Measurements from ENCODE around the gene ASGR1.
"Not testable (repeated sequence)": the region's sequence is repeated elsewhere in the genome, so short reads cannot be mapped to it uniquely, and the experiment has no call there.

The ASGR1 gene

DNA sequence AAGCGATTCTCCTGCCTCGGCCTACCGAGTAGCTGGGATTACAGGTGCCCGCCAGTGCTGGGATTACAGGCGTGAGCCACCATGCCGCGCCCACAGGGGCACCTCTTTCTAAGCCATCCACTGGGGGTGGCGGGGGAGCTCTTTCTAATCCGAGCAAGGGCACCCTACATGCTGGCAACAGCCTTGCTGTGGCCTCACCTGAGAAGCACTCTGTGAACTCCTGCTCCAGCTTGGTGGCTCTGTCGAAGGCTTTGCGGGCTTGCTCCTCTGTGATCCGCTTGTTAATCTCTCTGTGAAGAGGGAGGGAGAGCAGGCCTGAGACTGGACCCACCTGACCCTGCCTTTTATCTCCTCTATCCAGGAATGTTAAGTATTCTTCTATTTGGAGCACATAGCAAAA lies 11.9 kb upstream of the ASGR1 start:
- no peak for DNase-seq (ENCODE audit: low spot score)

DNA sequence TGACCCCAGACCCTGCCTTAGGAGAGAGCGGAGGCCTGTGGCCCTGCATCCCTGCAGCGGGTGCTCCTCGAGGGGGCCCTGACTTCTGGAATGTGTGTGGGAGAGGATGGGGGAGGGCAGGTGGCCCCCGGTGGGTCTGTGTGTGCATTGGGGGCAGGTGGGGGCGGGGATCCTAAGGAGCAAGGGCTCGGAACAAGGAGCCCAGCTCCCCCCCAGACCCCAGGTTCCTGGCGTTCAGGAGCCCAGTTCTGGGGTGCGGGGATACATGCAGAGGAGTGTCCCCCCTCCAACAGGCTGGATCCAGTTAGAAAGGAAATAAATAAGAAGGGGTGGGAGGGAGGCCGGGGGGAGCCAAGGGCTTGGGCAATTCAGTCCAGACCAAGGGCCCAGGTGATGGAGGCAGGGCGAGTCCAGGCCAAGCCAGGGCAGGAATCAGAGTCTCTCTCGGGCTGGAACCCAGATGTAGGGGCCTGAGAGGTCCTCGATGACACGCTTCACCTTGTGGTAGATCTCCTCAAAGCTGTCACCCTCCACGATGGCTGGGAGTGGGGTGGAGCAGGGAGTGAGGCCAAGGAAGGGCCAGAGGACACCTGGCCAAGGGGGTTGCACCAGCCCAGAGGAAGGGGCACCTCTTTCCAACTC lies 11.2 kb upstream of the ASGR1 start:
- no peak for DNase-seq (ENCODE audit: low spot score)

DNA sequence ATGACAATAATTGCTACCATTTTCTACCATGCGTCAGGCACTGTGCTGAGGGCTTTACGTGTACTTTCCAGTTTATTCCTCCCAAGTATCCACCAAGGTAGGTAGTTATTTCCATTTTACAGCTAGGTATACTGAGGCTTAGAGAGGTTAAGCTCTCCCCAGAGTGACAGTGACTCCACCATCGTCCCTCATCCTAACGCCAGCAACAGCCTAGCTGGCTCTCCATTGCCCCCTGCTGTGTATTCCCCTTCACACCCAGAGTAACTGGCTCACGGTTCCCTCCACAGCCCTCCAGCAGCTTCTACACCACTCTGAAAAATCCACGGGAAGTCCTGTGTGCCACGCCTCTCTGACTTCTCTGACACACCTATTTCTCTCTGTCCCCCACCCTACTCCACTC lies 7.1 kb upstream of the ASGR1 start:
- DNase-seq (ENCODE audit: low spot score), result peak; percentile 9

DNA sequence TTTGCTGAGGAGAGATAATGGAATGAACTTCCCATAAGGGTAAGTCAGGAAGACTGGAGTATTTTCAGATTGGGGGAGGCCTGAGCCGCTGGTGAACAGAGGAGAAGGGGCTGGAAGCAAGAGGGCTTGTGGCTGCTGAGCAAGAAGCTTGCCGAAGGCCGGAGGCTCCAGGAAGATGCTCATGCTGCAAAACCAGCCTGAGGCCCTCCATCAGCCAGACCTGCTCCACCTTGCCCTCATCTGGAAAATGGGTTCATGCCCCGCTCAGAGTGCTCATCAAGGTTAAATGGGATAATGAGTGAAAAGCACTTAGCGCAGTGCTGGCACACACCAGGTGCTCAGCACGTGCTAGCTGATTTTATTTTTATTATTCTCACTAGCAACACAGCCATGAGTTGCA lies 5.5 kb upstream of the ASGR1 start:
- DNase-seq (ENCODE audit: low spot score), result no peak

DNA sequence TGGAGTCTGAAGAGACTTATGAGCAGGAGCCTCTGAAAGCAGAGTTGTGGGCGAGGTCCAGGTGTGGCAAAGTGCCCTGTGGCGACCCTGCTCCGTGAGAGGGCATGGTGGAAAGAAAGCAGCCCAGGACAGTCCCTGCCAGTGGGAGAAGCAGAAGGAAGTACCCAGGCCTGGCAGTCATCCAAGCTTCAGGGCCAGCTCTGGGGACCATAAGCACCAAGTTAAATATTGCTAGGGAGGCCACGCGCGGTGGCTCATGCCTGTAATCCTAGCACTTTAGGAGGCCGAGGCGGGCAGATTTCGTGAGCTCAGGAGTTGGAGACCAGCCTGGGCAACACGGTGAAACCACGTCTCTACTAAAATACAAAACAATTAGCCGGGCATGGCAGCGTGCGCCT lies 4.9 kb upstream of the ASGR1 start:
- DNase-seq (ENCODE audit: low spot score), result no peak

DNA sequence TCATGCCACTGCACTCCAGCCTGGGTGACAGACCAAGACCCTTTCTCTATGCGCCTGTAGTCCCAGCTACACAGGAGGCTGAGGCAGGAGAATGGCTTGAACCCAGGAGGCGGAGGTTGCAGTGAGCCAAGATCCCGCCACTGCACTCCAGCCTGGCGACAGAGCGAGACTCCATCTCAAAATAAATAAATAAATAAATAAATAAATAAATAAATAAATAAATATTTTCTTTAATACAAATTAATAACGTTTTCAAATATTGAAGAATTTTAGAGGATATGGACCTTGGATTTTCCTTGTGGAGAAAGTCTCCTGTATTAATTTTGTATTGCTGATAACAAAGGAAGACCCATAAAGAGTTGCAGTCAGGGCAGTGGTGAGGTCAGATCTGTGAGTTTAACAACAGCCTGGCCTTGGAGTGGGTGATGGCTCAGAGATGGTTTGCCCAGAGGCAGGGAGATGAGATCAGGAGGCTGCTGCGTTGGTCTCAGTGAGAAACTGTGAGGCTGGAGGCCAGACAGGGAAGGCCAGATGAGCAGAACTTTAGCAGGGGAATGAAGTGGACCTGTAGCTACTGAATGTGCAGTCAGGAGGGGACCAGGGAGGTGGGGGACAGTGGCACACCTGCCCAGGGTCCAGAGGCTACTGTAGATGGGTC lies 4.4 kb upstream of the ASGR1 start:
- no peak for DNase-seq (ENCODE audit: low spot score)

DNA sequence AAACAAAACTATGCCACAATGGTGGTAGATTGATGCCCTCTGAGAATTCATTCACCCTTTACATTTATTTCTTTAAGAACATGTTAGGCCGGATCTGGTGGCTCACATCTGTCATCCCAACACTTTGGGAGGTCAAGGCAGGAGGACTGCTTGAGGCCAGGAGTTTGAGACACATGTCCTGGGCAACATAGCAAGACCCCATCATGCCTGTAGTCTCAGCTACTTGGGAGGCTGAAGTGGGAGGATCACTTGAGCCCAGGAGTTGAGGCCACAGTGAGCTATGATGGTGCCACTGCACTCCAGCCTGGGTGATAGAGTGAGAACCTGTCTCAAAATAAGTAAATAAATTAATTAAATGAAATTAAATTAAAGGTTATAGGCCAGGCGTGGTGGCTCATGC lies 2.9 kb upstream of the ASGR1 start:
- not testable (repeated sequence) for DNase-seq (ENCODE audit: low spot score)

DNA sequence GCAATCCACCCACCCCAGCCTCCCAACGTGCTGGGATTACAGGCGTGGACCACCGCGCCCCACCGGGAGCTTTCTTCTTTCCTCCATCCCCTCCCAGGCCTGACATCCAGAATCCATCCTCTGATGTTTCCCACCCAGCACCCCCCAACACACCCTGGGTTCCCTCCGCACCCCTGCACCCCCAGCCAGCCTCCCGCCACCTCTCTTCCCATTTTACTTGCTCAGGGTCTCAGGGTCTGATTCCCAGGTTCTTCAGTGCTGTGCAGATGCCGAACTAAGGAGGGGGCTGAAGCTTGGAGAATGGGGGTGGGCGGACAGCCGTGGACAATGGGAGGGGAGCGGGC lies 225 bp downstream of the ASGR1 start:
- no peak for DNase-seq (ENCODE audit: low spot score)

DNA sequence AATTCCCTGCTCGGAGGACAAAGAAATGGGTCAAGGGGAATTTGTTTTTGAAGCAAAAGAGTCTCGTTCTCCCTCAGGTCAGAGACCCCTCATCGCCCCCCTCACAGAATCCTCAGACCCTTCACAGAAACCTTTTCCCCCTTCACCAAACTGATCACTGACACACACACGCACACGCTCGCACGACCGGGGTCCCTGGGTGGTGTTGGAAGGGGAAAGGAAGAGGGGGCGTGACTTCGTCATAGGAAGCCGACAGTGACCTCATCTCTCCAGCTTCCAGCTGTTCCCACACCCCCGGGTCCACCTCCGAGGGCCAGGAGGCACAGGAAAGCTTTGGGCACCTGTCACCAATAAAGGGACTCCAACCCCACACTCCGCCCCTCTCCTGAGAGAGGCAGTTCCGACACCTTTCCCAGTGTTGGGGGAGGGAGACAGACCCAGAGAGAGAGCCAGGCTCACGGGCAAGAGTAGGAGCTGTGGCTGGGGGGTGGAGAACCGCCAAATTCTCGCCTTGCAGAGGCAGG lies 1.2 kb downstream of the ASGR1 start:
- no peak for DNase-seq (ENCODE audit: low spot score)

DNA sequence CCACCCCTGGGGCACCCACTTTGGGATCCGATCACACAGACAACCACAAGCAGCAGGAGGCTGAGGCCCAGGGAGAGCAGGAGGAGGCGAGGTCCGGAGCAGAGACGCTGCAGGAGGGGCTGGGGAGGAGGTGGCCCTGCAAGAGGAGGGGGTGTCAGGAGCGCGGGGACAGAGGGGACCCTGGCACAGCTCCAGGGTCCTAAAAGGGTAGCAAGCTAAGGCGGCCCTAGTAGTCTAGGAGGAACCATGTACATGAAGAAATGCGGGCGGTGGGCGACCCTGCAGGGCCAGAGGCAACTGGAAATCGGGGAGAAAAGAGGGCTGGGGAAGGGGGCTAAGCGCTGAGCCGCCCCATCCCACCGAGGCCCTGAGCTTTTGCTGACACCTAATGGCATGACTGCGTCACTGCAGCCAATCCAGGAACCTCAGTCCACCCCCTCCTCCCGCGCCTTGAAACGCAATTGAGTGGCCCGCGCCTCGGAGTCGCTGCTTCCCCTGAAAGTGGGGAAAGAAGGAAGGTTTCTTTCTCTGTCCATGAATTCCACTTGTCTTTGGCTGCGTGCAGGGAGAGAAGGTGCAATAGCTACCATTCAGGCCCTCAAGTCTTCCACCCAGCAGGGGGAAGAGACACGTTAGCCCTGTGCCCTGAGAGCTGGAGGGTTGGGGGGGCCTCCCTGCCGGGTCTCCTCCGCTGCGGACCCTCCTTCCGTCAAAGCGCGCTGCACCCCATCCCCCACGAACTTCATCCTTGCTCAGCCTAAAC lies 1.8 kb downstream of the ASGR1 start:
- peak; percentile 62 for DNase-seq (ENCODE audit: low spot score)

DNA sequence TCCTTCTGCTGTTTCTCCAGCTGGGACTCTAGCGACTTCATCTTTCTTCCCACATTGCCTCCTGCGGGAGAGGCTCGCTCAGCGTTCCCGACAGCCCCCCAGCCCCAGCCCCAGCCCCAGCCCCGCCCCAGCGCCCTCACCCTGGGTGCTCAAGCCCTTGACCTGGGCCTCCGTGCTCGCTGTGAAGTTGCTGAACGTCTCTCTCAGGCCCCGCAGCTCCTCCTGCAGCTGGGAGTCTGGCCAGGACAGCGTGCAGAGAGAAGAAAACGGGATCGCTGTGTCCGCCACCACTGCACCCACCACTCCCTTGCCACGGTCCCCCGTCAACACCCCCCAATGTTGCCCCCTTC lies 2.4 kb downstream of the ASGR1 start:
- DNase-seq (ENCODE audit: low spot score), result no peak

DNA sequence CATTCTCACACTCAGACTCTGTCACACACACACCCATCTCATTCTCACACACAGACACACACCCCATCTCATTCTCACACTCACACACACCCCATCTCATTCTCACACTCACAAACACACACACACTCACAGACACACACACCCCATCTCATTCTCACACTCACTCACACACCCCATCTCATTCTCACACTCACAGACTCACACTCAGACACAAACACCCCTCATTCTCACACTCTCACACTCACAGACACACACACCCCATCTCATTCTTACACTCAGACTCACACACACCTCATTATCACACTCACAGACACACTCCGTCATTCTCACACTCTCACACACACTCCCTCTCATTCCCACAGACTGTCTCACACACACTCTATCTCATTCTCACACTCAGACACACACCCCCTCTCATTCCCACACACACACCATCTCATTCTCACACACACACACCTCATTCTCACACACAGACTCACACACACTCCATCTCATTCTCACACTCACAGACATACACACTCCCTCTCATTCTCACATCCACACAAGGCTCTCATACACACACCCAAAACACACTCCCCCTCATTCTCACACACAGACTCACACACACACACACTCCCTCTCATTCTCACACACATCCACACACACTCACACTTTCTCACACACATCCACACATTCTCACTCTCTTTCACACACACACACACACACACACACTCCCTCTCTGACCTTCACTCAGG lies 2.9 kb downstream of the ASGR1 start:
- DNase-seq (ENCODE audit: low spot score), result no peak

DNA sequence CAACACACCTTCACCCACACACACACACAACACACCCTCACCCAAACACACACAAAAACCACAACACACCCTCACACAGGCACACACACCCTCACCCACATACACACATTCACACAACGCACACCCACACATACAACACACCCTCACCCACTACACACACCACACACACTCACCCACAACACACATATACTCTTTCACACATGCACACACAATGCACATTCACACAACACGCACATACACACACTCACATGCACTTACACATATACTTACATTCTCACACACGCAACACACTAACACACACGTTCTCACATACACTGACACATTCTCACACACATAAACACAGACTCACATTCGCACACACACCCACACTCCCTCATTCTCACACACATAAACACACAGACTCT lies 3.8 kb downstream of the ASGR1 start:
- DNase-seq (ENCODE audit: low spot score), result no peak

DNA sequence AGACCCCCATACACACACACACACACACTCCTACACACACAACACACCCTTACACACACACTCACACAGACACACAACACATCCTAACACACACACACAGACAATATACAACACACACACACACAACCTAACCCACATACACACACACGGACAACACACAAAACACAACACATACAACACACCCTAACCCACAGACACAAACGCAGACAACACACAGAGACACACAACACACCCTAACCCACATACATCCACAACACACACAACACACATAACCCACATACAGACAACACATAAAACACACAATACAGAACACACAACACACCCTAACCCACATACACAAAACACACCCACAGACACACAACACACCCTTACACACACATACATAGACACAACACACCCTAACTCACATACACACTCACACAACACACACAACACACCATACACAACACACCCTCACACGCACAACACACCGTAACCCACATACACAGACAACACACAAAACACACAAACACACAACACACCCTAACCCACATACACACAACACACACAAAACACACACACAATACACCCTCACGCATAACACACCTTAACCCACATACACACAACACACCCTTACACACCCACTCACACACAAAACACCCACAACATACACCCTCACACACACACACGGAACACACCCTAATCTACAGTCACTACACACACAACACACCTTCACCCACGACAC lies 4.4 kb downstream of the ASGR1 start:
- DNase-seq (ENCODE audit: low spot score), result no peak

DNA sequence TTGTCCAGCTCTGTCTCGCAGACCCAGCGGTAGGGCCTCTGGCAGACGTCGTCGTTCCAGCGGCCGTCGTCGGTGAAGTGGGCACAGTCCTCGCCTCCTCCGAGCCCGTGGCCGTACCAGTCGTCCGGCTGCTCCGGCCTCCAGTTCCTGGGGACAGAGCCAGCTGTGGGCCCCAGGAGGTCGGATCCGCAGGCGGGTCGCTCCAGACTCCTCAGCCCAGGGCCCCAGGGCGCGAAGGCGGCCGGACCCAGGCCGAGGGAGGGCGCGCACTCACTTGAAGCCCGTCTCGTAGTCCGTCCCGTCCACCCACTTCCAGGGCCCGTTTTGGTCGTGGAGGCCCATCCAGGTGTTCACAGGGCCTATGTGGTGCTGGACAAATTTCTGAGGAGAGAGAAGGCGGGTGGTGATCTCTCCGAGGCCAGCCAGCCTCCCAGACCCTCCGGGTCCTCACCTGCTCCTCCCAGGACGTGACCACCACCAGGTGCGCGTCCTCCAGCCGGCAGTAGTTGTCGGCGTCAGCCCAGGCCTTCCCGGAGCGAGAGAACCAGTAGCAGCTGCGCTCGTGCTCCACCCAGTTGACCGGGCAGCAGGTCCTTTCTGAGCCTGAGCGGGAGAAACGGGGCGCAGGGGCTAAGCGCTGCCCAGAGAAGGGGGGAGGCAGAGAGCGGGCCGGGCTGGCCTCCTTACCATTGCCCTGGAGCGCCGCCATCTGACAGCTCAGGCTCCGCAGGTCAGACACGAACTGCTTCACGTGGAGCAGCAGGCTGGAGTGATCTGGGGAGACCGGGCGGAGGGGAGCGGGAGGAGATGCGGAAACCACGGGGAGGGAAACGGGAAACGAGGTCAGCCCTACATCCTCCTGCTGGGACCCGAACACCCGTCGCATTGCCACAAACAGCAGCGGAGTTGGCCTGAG lies 5.2 kb downstream of the ASGR1 start:
- DNase-seq (ENCODE audit: low spot score), result peak; percentile 20

DNA sequence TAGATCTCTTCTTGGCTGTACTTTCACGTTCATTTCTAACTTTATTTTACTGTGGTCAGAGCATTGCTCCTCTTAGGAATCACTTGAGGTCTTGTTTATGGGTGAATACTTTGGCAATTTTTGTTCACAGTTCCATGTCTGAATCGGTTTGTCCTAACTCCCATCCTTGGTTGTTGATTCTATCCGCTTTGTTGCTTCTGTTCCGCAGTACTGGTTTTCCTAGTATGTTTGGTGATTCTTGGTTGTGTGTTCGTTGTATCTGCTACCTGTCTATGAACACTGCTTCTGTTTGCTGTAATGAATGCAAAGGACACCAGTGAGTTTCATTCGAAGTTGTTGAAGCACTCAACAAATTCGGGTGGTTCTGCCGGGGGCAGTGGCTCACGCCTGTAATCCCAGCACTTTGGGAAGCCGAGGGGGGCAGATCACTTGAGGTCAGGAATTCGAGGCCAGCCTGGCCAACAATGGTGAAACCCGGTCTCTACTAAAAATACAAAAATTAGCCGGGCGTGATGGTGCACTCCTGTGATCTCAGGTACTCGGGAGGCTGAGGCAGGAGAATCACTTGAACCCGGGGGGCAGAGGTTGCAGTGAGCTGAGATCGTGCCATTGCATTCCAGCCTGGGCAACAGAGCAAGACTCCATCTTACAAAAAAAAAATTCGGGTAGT lies 6.5 kb downstream of the ASGR1 start:
- DNase-seq (ENCODE audit: low spot score), result not testable (repeated sequence)

DNA sequence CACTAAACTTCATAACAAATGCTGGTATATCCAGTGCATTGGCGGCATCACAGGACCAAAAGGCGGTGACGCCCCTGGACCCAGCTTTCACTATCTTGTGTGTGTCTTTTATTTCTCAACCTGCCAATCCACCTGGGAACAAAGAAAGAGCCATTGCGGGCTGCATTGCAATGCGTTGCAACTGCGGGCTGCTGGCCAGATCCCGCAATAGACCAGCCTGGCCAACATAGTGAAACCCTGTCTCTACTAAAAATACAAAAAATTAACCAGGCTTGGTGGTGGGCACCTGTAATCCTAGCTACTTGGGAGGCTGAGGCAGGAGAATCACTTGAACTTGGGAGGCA lies 9.6 kb downstream of the ASGR1 start:
- not testable (repeated sequence) for DNase-seq (ENCODE audit: low spot score)

DNA sequence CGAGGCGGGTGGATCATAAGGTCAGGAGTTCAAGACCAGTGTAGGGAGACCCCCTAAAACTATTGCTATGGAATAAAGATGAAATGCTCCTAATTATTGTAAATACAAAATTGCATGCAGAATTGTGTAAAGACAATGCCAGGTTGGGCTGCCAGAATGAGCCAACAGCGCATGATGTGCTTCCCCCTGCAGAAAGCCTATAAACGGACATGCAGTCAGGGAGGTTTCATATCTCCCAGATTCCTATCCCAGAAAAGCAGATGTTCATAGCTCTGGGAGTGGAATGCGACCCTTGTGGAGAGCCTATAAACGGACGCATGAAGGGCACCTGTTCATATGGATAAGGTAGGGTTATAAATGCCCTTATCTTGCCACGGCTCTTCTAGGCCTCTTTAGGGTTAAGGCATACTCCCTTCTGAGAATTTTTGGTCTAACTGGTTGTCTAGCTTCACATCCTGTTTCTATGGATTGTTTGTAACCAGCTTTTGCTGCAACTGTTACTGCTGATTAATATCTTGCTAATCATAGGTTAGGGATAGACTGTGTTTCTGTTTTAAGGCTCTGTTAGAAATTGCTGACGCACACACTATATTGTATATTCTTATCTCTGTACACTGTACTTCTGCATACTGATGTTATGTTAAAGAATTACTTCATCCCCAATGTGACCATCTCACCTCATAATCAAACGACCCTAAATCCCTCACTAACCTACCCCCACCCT lies 10.2 kb downstream of the ASGR1 start:
- not testable (repeated sequence) for DNase-seq (ENCODE audit: low spot score)

DNA sequence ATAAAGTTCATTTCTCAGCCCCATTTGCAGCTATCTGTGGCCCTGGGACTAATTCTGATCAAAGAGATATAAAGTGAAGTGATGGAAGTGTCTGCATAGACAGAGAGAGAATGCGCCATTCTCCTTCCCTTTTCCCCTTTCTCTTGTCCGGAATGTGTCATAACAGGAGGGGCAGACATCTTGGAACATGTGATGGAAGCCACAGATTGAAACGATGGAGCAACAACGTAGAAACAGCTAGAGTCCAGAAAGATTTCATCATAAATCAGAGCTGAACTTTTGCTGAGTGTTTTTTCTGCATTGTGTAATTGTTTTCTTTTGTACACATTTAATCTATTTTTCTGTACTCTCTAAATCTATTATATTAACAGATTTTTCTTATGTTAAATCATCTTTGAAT lies 11.3 kb downstream of the ASGR1 start:
- DNase-seq (ENCODE audit: low spot score), result no peak

DNA sequence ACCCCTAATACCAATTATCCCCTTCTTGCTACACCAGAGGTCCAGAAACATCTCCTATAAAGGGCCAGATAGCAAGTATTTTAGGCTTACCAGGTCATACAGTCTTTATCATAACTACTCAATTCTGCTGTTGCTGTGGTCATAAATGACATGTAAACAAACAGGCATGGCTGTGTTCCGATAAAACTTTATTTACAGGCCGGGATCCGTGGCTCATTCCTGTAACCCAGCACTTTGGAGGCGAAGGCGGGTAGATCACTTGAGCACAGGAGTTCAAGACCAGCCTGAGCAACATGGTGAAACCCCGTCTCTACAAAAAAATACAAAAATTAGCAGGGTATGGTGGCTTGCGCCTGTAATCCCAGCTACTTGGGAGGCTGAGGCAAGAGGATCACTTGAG lies 12.3 kb downstream of the ASGR1 start:
- DNase-seq (ENCODE audit: low spot score), result no peak

Data from activated CD4-positive, alpha-beta T cell treated with anti-CD3 and anti-CD28 coated beads, Interleukin-2, Interleukin-4, amounts not matched to agents 100 ng/mL and 50 ng/mL, durations not matched to agents 16 hours and 8 hours (primary cell).